ENCODE measurements around the gene M1AP.
A peak's percentile ranks its signal among the peaks of the same experiment; 100 is the strongest.

Gene M1AP

GRCh38 chr2:74593826-74594772, 54.0 kb downstream of the M1AP start:
- DNase-seq (ENCODE audit: low read depth in 2 of 2) = no peak

DNA sequence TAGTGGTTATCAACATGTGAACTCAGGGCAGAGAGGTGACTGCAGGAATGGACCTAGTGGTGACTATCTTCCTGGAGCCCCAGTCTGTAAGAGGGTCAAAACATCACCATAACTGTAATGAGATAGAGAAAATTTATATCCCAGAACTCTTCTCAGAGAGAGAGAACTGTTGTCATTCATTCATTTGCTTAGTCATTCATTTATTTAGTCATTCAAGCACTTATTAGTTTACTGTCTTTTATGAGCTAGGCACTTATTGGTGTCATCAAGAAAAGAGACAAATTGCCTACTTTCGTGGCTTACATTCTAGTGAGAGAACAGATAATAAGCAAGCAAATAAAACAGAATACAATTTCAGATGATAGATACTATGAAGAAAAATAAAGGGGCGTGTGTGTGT, 59.5 kb downstream of the M1AP start:
- no peak for DNase-seq (ENCODE audit: low read depth in 2 of 2)

DNA sequence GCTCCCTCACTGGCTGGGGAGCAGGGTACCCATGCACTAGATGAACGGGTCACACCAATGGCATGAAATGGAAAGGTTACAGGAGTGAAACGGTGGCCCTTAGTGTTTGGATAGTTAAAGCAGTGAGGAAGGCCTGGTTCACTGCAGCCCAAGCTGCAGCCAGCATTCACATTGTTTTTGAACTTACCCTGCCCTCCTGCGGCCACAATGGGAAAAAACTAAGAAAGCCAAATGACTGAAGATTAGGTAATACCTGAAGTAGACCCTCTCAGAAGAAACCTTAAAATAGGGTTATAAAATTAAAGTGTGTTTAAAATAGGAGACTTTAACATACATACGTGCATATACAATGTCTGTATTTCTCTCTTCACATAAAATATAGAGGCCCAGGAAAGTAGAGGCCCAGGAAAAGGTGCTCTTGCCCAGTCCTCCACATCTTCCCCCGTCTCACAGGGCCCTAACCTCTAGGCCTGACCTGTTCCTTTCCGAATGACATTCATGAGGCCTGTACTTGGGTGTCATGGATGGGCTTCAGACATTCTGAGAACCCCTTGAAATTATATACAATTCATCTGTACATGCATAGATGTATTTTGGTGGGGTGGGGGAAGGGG, 60.4 kb downstream of the M1AP start:
- DNase-seq (ENCODE audit: low read depth in 2 of 2) = peak in 1 of 2 experiments; percentile 33

DNA sequence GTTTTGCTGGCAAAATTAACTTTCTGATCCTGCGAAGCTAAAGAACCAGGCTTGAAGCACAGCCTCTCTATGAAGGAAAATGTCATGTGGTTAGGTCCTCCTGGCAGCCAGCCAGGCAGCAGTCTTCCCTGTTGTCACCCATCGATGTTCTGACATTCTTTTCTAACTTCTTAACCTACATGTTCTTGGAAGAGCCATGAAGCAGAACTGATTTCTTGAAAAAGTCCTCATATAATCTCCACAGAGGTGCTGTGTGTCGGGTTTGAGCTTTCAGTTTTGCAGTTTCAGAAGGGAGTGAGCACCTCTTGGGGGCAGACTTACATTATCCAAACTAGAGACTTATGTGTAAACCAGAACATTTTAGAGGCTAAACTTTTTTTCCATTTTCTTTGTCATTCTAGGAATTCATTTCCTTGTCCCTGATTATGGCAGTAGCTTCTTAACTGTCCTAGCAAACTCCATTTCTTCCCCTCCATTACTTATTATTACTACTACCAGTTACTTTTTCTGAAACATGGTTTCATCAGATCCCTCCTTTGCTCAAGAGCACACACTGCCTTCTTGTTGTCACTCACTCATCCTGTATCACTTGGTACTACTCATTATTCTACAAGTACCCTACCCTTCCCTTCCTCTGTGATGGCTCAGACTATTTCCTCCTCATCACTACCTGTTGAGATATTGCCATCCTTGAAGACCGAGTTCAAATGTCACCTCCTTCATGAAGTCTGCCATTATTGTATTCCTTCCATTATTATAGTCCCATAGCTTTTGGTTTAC, 62.5 kb downstream of the M1AP start:
- no peak for DNase-seq (ENCODE audit: low read depth in 2 of 2)

DNA sequence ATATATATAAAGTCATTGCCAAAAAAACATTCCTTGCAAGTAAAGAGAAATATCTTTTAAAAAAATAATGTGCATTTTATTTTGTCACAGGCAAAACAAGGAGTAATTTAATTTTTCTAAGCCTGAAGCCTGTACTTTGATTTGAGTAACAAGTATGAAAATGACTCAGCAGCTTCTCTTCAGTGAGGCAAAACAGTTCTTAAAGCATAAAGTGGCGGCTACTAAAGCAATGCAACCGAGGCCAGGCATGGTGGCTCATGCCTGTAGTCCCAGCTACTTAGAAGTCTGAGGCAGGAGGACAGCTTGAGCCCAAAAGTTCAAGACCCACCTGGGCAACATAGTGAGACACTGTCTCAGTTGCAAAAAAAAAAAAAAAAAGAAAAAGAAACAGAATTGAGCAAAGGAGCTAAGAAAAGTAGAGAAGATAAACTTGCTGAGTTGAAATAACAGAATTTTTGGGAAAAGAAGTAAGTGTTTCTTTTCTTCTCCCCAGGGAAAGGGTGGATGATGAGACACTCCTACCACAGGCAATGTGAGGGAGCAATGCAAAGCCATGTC, 64.0 kb downstream of the M1AP start:
- no peak for DNase-seq (ENCODE audit: low read depth in 2 of 2)

DNA sequence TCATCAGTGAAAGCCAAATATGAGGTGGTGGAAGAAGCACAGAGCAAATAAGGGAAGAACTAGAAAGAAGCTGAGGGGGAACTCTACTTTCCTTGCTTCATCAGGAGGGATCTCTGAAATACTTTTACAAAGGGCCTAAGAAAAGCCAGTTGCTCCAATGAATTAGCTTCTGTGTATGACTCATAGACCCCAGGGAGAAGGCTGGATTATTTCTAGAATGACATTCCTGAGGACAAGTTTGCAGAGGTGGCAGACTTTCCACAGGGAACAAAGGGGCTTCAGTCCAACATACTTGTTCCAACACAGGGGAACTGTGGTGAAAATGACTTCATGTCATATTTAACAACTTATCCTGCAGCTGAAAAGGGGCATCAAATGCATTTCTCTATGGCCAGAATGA, 64.6 kb downstream of the M1AP start:
- DNase-seq (ENCODE audit: low read depth in 2 of 2) = no peak

GRCh38 chr2:74582184-74582583, 65.9 kb downstream of the M1AP start:
- no peak for DNase-seq (ENCODE audit: low read depth in 2 of 2)

GRCh38 chr2:74581463-74581862, 66.7 kb downstream of the M1AP start:
- DNase-seq (ENCODE audit: low read depth in 2 of 2) = no peak

- no peak for DNase-seq (ENCODE audit: low read depth in 2 of 2)
Measured at GRCh38 chr2:74578408-74578807, 69.7 kb downstream of the M1AP start.

- no peak for DNase-seq (ENCODE audit: low read depth in 2 of 2)
Measured at GRCh38 chr2:74577448-74577847, 70.7 kb downstream of the M1AP start.

- peak; percentile 77 for DNase-seq (ENCODE audit: low read depth in 2 of 2)
Measured at GRCh38 chr2:74576863-74577229, 71.3 kb downstream of the M1AP start.

- peak; percentile 64 for DNase-seq (ENCODE audit: low read depth in 2 of 2)
Measured at GRCh38 chr2:74576211-74576862, 71.8 kb downstream of the M1AP start.

GRCh38 chr2:74575320-74575719, 72.8 kb downstream of the M1AP start:
- no peak for DNase-seq (ENCODE audit: low read depth in 2 of 2)

DNA sequence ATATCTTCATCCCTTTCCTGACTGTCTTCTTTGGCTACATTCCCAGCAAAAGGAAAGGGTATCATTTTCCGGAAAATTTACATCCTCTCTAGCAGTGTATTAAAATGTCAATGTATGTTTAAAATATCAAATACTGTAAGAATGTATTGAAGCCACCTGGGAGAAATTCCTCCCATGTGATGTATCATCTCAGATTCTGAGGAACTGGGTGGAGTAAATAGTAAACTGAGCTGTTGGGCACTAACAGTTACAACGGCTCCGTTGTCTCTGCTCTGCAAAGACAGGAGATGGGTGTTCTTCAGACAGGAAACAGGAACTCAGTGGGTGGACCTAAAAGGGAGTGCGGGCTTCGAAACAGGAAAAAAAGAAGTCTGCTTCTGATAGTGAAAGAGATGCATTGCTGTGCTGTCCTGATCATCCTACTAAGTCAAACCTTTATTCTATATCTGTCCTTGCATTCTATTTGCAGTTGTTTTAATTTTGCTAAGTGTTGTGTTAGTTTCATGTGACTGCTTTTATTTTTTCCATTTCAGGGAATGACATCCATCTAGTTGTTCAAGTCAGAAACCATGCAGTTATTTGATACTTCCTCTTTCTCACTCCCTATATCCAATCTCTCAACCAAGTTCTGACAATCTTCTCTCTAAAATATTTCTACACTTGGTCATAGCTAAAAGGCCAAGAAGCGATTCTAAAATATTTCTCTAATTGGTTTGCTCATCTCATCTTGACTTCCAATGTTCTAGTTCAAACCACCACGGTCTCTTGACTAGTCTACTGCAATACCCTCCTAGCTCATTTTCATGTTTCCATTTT, 74.2 kb downstream of the M1AP start:
- DNase-seq (ENCODE audit: low read depth in 2 of 2) = peak; percentile 51 to 52

- DNase-seq (ENCODE audit: low read depth in 2 of 2) = no peak
Measured at GRCh38 chr2:74572178-74572925, 75.8 kb downstream of the M1AP start.

DNA sequence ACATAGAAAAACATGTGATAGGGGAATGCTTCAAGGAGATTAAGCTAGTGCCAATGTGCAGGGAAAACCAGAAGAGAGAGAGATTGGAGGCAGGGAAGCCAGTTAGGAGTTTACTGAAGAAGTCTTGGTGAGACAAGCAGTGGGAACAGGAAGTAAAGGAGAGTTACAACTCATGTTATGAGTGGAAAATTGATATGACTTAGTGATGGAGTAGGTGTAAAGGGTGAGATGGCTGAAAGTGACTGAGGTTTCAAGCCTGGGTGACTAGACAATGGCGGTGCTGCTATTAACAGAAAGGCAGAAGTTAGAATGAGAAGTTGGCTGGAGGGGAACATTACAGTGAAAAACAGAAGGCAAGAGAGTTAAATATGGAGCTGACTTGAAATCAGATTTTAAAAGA, 77.1 kb downstream of the M1AP start:
- no peak for DNase-seq (ENCODE audit: low read depth in 2 of 2)

DNA sequence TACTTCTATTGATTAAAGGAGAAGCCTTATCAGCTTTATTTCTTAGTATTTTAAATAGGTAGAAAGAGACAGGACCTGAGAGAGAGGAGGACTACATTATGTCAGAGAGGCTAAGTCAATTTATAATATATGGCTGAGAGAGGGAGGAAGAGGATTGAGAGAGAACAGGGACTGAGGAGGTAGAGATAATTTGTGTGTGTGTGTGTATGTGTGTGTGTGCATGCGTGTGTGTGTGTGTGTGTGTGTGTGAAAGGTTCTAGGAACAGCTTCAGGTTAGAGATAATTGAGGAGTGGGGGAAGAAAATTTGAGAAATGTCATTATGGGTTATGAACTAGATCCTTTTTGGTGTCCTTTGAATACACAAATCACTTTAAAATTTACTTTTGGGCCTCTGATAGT, 78.4 kb downstream of the M1AP start:
- no peak for DNase-seq (ENCODE audit: low read depth in 2 of 2)

DNA sequence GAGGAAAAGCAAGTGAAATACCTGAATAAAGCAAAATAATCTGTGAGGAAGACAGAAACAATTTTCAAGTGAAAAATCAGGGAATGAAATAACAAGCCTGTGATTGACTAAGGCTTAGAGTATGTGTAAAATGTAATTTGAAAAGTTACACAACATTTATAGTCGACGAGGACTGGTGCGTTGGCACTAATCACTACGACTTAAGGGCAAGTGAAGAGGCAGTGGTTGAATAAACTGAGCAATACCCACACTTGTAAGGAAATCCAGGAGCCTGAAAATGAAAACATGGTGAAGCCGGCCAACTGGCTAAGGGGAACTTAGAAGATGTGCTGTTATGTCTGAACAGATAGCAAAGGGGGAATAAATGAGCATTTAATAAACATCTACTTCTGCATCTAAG, 80.2 kb downstream of the M1AP start:
- DNase-seq (ENCODE audit: low read depth in 2 of 2) = peak; percentile 54 to 66

GRCh38 chr2:74566754-74567085, 81.4 kb downstream of the M1AP start:
- DNase-seq (ENCODE audit: low read depth in 2 of 2) = peak; percentile 98

DNA sequence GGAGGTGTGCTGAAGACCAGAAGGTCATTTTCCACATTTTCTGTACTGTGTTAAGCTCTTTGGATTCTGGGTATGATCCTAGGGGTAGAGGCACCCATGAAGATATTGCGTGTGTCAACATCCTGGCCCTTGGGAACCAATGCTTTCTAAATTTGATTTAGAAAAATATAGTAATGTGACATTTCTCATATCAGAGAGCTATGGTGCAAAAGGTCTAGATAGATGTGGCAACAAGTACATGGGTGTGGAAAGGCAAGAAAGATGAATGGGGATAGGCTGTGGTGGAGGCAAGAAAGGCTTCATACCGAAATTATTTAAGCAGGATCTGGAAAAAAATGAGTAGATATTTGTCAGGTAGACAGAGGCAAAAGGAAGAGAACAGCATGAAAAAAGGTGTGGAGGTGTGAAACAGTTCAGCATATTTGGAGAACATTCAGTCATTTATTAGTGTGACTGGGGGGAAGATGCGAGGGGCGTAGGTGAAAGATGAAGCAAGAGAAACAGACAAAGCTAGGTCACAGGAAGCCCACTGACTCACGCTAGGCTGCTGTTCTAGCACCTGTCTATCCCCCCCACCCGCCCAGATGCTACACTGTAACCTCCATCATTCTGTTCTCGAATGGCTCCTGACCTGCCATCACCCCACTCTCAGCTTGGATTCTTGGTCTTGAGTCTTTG, 81.9 kb downstream of the M1AP start:
- DNase-seq (ENCODE audit: low read depth in 2 of 2) = no peak
